ENCODE results near the gene RNF5. TPM values are rescaled to one million over a fixed set of nuclear protein-coding genes. Genes with fewer than 3 reads are reported as not detected.

RNF5 gene
- total RNA-seq, 1 donor from 2014 or later: 90.1 TPM

DNA sequence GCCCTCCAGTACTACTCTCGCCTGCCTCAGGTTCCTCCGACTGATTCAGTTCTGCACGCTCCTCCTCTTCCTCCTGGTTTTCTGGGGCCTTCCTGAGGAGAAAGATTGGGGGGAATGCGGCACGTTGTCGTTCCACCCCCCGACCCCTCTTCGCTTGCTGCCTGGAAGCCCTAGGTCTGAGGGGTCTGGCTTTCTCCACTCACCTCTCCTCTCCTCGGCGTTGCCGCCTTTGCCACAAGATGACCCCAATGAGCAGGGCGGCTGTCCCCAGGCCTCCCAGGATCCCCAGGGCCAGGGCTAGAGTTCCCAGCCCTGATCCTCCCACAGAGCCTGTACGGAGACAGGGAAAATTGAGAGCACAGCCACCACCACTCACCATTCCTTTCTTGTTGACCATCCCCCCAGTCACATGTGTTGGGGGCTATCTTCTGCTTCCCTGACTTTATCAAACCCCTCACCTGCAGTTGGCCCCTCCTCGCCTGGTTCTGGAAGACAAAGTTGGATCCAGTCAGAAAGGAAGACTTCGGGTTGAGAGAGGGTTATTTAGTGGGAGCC, 3.0 kb downstream of the RNF5 start:
- Histone ChIP-seq H3K27me3 (ENCODE audit: control insufficient read depth, insufficient read depth, low read length) (no peaks in the 10 kb centered on the region), H3K36me3 (ENCODE audit: control insufficient read depth, insufficient read depth, low read length) (no peaks in the 10 kb centered on the region), H3K4me3 (ENCODE audit: low read depth, low read length) (no peak overlapping the region)
- DNase-seq (ENCODE audit: low read depth): no peak
- TF ChIP-seq, protein P1, sequence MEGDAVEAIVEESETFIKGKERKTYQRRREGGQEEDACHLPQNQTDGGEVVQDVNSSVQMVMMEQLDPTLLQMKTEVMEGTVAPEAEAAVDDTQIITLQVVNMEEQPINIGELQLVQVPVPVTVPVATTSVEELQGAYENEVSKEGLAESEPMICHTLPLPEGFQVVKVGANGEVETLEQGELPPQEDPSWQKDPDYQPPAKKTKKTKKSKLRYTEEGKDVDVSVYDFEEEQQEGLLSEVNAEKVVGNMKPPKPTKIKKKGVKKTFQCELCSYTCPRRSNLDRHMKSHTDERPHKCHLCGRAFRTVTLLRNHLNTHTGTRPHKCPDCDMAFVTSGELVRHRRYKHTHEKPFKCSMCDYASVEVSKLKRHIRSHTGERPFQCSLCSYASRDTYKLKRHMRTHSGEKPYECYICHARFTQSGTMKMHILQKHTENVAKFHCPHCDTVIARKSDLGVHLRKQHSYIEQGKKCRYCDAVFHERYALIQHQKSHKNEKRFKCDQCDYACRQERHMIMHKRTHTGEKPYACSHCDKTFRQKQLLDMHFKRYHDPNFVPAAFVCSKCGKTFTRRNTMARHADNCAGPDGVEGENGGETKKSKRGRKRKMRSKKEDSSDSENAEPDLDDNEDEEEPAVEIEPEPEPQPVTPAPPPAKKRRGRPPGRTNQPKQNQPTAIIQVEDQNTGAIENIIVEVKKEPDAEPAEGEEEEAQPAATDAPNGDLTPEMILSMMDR (IDR thresholded peaks at IDR 0.05; ENCODE audit: insufficient read depth, low read length, poor library complexity, severe bottlenecking): no peak

DNA sequence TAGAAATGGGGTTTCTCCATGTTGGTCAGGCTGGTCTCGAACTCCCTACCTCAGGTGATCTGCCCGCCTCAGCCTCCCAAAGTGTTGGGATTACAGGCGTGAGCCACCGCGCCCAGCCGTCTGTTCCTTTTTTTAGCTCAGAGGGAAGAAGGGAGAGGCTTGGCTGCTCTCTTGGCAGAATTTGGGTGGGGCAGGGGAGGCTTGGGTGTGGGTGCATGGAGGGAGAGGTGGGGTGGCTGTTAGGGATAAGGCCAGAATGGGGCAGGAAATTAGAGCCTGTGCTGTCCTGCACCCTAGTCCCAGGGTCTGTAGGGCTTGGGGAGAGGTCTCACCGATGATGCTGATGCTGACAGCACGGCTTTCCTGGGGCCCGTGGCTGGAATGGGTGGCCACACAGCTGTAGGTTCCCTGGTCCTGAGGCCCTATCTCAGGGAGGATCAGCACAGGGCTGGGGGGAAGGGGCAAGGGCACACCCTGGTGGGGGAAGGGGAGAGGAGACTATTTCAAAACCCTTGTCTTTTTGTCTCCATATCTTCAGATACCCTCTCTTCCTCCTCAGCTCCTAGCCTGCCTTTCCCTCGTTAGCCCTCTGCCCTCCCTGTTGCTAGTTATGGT, 3.8 kb downstream of the RNF5 start:
- H3K36me3 ChIP-seq (ENCODE audit: control insufficient read depth, insufficient read depth, low read length): no peaks in the 10 kb centered on the region
- no peak overlapping the region for H3K4me3 ChIP-seq (ENCODE audit: low read depth, low read length)
- DNase-seq (ENCODE audit: low read depth): no peak
- TF ChIP-seq, protein P1 (IDR thresholded peaks at IDR 0.05; ENCODE audit: insufficient read depth, low read length, poor library complexity, severe bottlenecking): no peak
- no peaks in the 10 kb centered on the region for H3K27me3 ChIP-seq (ENCODE audit: control insufficient read depth, insufficient read depth, low read length)

DNA sequence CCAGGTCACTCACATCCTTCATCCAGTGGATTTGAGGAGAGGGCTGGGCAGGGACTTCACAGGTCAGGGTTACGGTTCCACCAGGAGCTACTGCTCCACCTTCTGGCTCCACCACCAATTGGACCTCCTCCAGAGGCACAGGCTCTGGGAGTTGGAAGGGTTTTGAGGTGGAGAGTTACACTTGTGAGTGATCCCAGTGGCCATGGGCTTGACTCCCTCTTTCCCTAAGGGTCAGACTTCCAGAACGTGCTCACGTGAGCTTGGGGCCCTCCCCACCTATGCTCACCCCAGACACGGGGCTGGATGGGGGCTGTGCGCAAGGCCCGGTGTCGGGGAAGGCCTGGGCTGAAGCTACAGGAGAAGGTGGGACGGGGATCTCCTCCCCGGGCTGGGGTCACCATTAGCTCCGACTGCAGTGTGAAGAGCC, 4.4 kb downstream of the RNF5 start:
- no peak for DNase-seq (ENCODE audit: low read depth)
- TF ChIP-seq, protein P1 (IDR thresholded peaks at IDR 0.05; ENCODE audit: insufficient read depth, low read length, poor library complexity, severe bottlenecking): no peak
- Histone ChIP-seq H3K36me3 (ENCODE audit: control insufficient read depth, insufficient read depth, low read length) (no peaks in the 10 kb centered on the region), H3K4me3 (ENCODE audit: low read depth, low read length) (no peak overlapping the region), H3K27me3 (ENCODE audit: control insufficient read depth, insufficient read depth, low read length) (no peaks in the 10 kb centered on the region)

DNA sequence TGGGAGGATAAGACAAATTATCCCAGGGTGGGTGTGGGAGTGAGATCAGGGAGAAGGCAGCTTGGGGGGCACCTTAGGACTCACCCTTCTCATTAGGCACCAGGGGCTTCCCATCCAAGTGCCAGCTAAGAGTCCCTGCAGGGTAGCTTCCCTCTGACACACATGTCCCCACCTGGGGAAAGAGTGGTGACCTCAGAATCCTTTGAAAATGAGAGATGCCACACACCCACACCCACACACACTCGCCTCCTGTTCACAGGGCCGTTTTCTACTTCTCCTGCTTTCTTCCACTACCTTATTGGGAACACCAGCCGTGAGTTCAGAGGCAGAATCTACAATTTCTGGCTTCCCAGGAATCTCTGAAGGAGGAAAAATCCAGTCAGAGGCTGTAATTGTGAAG, 4.8 kb downstream of the RNF5 start:
- Histone ChIP-seq H3K4me3 (ENCODE audit: low read depth, low read length) (no peak overlapping the region), H3K27me3 (ENCODE audit: control insufficient read depth, insufficient read depth, low read length) (no peaks in the 10 kb centered on the region), H3K36me3 (ENCODE audit: control insufficient read depth, insufficient read depth, low read length) (no peaks in the 10 kb centered on the region)
- TF ChIP-seq, protein P1 (IDR thresholded peaks at IDR 0.05; ENCODE audit: insufficient read depth, low read length, poor library complexity, severe bottlenecking): no peak
- no peak for DNase-seq (ENCODE audit: low read depth)

DNA sequence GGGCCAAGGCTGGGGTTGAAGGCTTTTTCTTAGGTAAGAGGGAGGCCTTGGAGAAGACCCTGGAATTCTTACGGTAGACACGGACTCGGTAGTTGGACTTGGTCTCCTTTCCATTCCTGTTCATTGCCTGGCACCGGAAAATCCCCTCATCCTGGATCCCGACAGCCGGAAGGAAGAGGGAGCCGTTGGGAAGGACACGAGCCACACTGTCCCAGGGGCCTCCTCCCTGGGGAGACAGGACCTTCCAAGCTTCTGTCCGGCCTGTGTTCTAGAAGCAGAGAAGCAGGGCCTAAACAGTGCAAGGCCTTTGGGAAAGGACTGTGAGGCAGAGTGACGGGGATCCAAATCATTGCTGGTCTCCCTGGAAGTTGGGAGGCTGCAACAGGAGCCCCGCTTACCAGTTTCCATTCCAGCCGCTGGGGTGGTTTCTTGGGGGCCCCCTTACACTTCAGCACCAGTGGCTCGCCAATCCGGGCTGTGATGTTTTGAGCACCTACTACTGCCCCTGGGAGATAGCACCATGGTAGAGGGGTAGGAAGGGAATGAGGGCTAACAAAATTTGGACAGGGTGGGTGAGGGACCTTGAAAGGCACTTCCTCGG, 5.4 kb downstream of the RNF5 start:
- TF ChIP-seq, protein P1 (IDR thresholded peaks at IDR 0.05; ENCODE audit: insufficient read depth, low read length, poor library complexity, severe bottlenecking): no peak
- Histone ChIP-seq H3K36me3 (ENCODE audit: control insufficient read depth, insufficient read depth, low read length) (no peaks in the 10 kb centered on the region), H3K27me3 (ENCODE audit: control insufficient read depth, insufficient read depth, low read length) (no peaks in the 10 kb centered on the region), H3K4me3 (ENCODE audit: low read depth, low read length) (no peak overlapping the region)
- DNase-seq (ENCODE audit: low read depth): no peak
